HCEC 1CT (cell line): ENCODE measurements around the gene SFRP4.

ENCODE experiments used
- DNase-seq: peaks from one replicate; pipeline ENCODE4 v3.0.0-alpha.2; 2017

The SFRP4 gene

DNA sequence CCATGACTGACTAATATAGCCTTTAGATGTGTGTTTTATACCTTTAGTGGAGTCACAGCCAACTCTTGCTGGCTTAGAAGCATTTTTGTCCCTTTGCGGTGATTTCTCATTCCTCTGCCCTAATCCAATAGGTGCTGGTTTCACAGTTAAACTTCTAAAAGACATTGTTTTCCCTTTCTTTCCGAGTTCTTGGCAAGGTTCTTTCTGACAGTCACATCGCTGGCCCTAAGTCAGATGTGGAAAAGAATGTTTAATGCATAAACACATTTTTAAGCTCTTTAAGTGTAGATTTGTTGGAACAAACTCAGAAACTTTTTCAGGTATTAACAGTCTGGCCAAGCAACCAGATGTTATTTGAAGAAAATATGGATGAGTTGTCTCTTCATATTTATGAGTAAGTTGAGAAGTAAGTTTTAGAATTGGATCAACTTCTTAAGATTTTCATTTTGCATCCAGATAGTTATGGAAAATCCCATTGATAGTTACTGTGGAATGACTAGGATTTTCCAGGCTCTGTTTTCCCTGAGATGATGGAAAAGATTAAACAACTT lies 7.9 kb upstream of the SFRP4 start:
- DNase-seq = no peak

GRCh38 chr7:37923996-37924395 lies 7.4 kb upstream of the SFRP4 start:
- no peak for DNase-seq

DNA sequence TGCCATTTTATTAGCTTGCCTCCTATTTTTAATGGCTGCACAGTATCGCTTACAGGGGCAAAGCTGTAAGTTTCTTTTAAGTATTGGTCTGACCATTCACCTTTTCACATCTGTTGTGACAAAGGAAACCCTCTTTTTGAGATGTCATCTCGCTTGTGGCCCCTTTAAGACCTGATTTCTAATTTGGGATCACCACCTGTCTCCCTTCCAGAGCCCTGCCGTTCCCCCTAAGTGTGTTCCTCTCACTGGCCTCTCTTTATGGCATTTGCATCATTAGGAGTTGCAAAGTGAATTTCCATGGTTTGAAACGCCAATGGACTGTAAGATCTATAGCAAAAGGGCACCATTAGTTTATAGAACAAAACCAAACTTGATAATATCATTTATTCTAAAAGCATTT lies 5.3 kb upstream of the SFRP4 start:
- no peak for DNase-seq

GRCh38 chr7:37920849-37921805 lies 4.5 kb upstream of the SFRP4 start:
- no peak for DNase-seq

DNA sequence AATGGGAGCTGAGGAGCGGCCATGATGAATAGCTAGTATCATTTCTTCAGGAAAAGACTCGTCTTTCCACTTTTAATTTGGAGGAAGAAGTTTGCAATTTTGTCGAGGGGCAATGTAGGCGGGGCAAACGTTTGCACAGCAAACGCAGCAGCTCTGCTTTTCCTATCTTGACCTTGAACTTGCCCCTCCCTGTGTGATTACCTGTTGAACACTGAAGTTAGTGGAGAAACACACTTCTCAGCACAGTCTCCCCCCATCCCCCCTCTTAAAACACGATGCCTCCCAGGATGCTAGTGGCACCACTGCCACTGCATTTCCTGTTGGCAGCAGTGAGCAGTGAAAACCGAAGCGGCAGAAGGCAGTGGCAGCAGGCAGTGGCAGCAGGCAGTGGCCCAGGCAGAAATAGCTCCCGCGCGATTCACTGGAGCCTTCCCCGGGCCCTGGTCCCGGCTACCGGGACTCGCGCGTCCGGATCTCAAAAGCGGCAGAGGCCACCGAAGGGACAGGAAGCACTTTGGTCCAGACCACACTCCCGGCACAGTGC lies 3.8 kb upstream of the SFRP4 start, which contains the start of gene EPDR1:
EPDR1 (plus strand) TSS at position 336 of the 544 bp plus-strand sequence. CDS start 300 bp downstream, outside the sequence.
- DNase-seq = no peak

- no peak for DNase-seq
Measured at GRCh38 chr7:37918526-37918925, 1.9 kb upstream of the SFRP4 start.

DNA sequence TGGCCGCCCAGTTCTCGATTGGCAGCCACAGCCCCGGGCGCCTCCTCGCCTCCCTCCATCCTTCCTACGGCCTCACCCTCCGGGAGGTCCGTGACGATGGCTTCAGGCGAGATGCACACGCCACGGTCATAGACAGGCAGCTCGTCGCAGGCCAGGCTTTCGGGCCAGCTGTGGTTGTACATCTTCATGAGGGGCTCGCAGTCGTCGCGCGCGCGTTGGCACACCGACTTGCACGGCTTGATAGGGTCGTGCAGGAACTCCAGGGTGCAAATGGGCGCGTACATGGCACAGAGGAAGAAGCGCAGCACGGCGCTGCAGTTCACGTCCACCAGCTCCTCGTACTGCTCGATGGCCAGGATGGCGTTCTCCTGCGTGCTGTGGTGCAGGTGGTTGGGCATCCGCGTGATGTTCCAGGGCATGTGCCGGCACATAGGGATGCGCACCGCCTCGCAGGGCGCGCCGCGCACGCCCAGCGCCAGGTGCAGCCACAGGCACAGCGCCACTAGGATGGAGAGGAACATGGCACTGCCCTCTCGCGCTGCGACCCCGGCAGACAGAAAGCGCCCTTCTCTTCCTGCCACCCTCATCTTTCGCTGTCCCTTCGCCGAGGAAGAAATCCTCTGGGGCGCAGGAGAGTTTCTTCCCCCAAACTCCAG lies 472 bp downstream of the SFRP4 start:
- no peak for DNase-seq

- no peak for DNase-seq
Measured at GRCh38 chr7:37915438-37915837, 1.2 kb downstream of the SFRP4 start.

- no peak for DNase-seq
Measured at GRCh38 chr7:37912756-37913155, 3.9 kb downstream of the SFRP4 start.

DNA sequence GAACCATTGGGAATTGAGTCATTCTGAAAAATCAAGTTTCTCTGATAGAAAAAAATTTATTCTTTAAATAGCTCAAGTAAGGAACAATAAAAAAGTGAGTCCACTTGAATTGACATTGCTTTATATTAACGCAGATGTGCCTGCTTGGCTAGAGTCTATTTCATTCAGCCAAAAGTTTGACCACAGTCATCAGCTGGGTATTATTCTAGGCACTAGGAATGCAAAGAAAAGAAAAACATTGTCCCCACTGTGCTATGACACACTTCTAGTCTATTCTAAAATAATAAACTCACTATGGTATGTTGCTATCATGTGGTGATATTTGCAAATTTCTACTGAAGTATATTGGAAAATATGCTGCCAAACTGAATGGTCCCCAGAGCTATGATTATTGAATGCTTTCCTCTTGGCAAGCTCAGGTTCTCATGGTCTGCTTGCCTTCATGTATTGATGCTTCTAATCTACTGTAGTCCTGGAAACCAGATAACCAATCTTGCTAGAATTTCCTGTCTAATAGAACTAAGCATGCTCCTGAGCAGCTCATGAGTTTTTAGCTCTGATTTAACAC lies 8.3 kb downstream of the SFRP4 start:
- DNase-seq = no peak

DNA sequence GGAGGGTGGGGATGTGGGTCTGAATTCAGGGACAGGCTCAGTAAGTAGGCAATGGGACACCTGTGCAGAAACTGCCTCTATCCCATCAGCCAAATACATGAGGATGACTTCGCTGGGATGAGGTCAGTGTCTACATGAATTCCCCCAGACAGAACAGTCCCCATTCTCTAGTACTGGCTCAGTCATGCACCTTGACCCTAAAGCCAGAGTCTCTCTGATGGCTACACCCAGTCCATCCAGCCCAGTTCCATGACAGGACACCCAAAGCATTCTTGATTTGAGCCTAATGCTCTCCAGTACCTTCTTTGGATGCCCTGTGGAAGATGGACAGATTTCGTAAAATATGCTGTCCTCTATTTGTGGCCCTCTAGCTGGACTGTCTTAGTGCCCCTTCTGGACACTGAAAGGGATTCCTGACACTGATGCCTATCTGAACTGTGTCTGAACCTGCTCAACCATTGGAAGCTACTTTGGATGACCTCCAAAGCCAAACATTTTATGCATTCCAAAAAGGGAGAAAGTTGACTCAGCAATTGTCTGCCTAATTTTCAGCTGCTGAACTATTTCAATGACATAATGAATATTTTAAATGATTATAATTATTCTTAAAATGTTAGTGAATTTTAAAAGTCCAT lies 14.6 kb downstream of the SFRP4 start:
- DNase-seq = no peak

DNA sequence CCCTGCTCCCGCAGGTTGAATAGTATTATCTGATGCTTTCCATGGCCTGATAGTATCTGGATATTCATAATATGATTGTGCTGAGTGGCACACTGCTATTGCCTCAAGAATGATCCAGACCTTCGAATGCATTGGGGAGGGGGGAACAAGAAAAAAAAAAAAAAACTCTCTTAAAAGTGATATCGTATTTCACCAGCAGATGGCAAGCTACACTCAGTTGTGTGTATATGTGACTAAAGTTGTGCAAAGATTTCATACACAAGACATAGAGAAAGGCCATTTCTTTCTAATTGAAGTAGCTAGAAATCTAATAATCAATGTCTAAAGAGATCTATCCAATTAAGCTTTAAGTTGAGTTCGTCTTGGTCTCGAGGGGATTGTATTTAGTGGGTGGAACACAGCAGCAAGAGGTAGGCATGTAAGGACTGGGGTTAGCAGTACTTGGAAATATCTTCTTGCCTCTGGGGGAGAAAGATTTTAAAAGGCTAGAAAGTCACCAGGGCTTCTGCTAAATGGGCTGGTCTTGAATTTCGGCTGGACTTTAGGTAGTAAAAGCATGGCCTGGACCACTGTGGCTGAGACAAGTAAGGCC lies 15.3 kb downstream of the SFRP4 start:
- no peak for DNase-seq

DNA sequence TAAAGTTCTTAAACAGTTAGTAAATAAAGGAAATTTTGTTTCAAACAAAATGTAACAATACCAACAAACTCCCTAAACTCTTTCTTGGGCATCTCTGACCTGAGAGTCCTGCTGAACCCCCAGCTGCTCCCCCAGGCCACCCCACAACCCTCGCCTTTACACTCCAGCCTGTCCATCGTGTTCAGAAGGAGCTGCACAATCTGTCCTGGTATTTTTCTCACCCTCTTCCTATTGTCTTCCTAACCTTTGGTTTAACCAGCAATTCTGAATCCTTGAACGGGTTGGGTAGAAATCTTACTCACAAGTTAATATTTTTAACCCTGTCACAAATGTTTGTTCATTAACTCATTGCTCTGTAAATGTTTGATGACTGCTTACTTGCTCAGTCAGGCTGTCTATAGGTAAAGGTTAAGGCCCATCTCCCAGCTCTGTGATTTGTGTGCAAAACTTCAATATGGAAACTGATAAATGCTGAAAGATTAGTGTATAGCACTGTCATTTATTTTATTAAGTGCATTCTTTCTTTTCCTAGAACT lies 16.8 kb downstream of the SFRP4 start:
- DNase-seq = no peak

- no peak for DNase-seq
Measured at GRCh38 chr7:37894671-37895070, 21.9 kb downstream of the SFRP4 start.

DNA sequence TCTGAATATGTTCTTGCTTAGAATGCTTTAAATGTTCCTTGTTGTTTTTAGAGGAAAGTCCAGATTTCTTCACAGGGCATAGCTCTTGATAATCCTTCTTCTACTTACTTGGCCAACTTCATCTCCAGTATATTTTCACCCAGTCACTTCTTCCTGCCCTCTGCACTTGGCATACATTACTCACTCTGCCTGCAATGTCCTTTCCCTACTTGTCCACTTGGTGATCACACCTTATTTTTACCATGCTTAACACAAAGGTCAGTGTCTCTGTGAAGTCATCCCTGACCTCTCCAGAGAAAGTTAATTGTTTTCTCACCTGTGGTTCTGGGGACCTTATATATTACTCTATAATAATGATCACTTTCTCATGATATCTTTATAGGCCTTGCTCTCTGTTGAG lies 23.3 kb downstream of the SFRP4 start:
- no peak for DNase-seq

DNA sequence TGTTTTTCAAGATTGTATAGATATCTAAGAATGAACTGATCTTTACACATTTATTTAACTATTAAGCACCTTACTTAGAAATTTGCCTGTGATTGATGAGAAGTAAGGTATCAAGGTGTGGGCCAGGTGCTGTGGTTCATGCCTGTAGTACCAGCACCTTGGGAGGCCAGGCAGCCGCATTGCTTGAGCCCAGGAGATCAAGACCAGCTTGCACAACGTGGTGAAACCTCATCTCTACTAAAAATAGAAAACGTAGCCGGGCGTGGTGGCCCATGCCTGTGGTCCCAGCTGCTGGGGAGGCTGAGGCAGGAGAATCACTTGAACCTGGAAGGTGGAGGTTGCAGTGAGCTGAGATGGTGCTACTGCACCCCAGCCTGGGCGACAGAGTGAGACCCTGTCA lies 34.5 kb downstream of the SFRP4 start:
- no peak for DNase-seq
